Lower leg skin (tissue), 3 donors: ENCODE data around the gene UBLCP1.
"Not testable (repeated sequence)": the region's sequence is repeated elsewhere in the genome, so short reads cannot be mapped to it uniquely, and the experiment has no call there.

Experiments used
- POLR2A ChIP-seq, 2 donors: fragments of 450-650 bp; IDR thresholded peaks; one replicate each; pipeline ENCODE4 v1.6.1; 2016 to 2017; ENCODE audit warnings: antibody characterized with exemption in 2 of 2, mild to moderate bottlenecking in 1 of 2, moderate library complexity in 1 of 2
- TF ChIP-seq, protein P1 (sequence below), 3 donors: fragments of 450-650 bp; IDR thresholded peaks; one replicate each; pipeline ENCODE4 v1.5.1; 2016; ENCODE audit warnings: antibody characterized with exemption in 3 of 3, mild to moderate bottlenecking in 3 of 3, moderate library complexity in 2 of 3

DNA sequence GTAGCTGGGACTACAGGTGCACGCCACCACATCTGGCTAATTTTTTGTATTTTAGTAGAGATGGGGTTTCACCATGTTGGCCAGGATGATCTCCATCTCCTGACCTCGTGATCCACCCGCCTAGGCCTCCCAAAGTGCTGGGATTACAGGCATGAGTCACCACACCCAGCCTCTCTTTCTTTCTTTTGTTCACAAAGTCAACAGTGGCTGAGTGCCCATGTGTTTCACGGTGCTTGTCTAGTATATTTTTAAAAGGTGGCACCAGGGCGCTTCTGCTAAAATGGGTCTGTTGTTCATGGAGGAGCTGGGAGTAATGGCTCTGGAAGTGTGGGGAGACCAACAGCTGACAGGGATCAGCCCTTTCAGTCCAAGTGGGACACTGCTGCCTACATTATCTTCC lies 35.0 kb upstream of the UBLCP1 start:
- TF ChIP-seq, protein P1, sequence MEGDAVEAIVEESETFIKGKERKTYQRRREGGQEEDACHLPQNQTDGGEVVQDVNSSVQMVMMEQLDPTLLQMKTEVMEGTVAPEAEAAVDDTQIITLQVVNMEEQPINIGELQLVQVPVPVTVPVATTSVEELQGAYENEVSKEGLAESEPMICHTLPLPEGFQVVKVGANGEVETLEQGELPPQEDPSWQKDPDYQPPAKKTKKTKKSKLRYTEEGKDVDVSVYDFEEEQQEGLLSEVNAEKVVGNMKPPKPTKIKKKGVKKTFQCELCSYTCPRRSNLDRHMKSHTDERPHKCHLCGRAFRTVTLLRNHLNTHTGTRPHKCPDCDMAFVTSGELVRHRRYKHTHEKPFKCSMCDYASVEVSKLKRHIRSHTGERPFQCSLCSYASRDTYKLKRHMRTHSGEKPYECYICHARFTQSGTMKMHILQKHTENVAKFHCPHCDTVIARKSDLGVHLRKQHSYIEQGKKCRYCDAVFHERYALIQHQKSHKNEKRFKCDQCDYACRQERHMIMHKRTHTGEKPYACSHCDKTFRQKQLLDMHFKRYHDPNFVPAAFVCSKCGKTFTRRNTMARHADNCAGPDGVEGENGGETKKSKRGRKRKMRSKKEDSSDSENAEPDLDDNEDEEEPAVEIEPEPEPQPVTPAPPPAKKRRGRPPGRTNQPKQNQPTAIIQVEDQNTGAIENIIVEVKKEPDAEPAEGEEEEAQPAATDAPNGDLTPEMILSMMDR (IDR thresholded peaks at IDR 0.05): not testable (repeated sequence)
- TF ChIP-seq POLR2A (IDR thresholded peaks at IDR 0.05): not testable (repeated sequence)
